Activated naive CD4-positive, alpha-beta T cell treated with anti-CD3 and anti-CD28 coated beads, Interleukin-2, amount 50 U/mL, for 24 hours (primary cell): Measurements from ENCODE around the gene CTTNBP2NL.
"Not testable (repeated sequence)": the region's sequence is repeated elsewhere in the genome, so short reads cannot be mapped to it uniquely, and the experiment has no call there.

Experiments
- H3K27ac Mint-ChIP-seq: one replicate; pipeline ENCODE4 v1.8.0; 2021; ENCODE audit warnings: mild to moderate bottlenecking, mixed read lengths
- H3K27me3 Mint-ChIP-seq: one replicate; pipeline ENCODE4 v1.8.0; 2021; ENCODE audit warnings: mixed read lengths
- H3K36me3 Mint-ChIP-seq: one replicate; pipeline ENCODE4 v1.8.0; 2021; ENCODE audit warnings: mixed read lengths
- H3K4me1 Mint-ChIP-seq: one replicate; pipeline ENCODE4 v1.8.0; 2021; ENCODE audit warnings: mixed read lengths
- H3K4me3 Mint-ChIP-seq: one replicate; pipeline ENCODE4 v1.8.0; 2021; ENCODE audit warnings: mild to moderate bottlenecking, mixed read lengths
- H3K9me3 Mint-ChIP-seq: one replicate; pipeline ENCODE4 v1.8.0; 2021; ENCODE audit warnings: mixed read lengths

The CTTNBP2NL gene

GRCh38 chr1:112396653-112397471 is 848 bp downstream of the CTTNBP2NL start:
- Mint-ChIP-seq H3K4me1 (peaks cover 24% of the 10 kb centered on the region), H3K27ac (peak overlapping the region; percentile 74), H3K4me3 (peak overlapping the region; percentile 90), H3K9me3 (no peaks in the 10 kb centered on the region), H3K36me3 (no peaks in the 10 kb centered on the region), H3K27me3 (peaks cover 7% of the 10 kb centered on the region)

DNA sequence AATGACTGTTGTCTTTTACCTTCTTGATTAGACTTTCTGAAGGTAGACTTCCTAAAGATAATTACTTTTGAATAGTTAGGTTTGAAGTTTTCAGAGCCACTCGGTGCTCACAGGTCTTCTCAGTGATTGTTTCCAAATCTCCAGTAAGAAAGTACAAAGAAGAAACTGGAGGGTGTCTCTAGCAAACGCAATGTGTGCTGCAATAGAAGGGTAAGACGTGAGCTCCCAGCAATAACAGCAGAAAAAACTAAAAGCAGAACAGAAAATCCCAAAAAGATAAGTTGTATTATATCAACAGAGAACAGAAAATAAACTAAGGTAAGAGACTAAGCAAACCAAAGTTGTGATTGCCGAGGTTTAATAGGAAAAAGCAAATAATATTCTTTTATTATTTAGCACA is 1.8 kb downstream of the CTTNBP2NL start:
- Mint-ChIP-seq H3K36me3 (no peaks in the 10 kb centered on the region), H3K9me3 (no peaks in the 10 kb centered on the region), H3K27me3 (peaks cover 5% of the 10 kb centered on the region), H3K4me3 (peak overlapping the region; percentile 90), H3K27ac (no peak overlapping the region), H3K4me1 (peaks cover 24% of the 10 kb centered on the region)

- Mint-ChIP-seq H3K36me3 (no peaks in the 10 kb centered on the region), H3K27me3 (peaks cover 2% of the 10 kb centered on the region), H3K27ac (no peak overlapping the region), H3K4me1 (peaks cover 21% of the 10 kb centered on the region), H3K4me3 (no peak overlapping the region), H3K9me3 (no peaks in the 10 kb centered on the region)
Measured at GRCh38 chr1:112399456-112399855, 3.4 kb downstream of the CTTNBP2NL start.

DNA sequence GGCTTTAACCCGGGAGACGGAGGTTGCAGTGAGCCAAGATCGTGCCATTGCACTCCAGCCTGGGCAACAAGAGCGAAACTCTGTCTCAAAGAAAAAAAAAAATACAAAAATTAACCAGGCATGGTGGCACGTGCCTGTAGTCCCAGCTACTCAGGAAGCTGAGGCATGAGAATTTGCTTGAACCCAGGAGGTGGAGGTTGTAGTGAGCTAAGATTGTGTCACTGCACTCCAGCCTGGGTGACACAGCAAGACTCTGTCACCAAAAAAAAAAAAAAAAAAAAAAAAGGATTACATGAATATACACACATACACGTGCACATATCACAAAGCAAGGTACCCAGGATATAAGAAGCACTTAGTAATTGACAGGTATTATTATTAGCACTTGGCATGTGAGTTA is 4.7 kb downstream of the CTTNBP2NL start:
- not testable (repeated sequence) for H3K36me3 Mint-ChIP-seq, H3K4me3 Mint-ChIP-seq, H3K27me3 Mint-ChIP-seq, H3K9me3 Mint-ChIP-seq, H3K27ac Mint-ChIP-seq
- H3K4me1 Mint-ChIP-seq: peaks cover 11% of the 10 kb centered on the region

DNA sequence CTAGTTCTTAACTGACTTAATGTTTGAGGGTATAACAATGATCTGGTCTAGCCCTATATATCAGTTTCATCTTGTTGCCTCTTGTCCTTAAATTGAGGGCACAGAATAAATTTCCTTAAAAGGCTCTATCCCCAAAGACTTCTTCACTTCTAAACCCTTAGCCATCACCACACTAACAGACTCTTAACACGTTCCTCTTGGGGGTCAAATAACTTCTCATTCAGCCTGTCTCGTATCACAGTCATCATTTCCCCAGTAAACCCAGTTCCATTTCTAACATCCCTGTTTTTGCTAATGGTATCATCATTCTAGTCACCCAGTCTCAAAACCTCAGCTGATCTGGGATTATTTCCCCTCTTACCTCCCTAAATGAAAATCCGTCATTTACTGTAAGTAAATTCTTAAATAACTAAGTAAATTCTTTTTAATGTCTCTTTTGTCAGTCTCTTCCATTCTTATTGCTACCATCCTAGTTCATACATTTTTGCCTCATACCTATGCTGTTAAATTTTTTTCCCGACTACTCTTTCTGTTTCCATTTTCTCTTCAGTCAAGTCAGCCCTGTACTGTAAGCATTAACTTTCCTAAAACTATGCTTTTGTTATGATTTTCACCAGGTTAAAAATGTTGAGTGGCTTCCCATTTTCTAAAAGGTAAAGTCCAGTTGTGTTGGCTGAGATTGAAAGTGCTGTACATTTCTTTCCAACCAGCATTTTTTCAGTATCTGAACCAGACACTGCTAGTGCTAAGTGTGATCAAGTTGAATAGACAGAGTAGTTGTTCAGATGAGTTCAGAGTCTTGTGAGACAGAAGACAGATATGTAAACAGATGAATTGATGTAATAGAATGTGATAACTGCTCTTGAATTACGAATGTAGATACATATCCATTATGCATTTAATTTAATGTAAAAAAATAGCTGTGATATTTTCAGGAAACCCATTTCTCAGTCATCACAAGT is 6.9 kb downstream of the CTTNBP2NL start:
- no peaks in the 10 kb centered on the region for H3K36me3 Mint-ChIP-seq
- H3K9me3 Mint-ChIP-seq: no peaks in the 10 kb centered on the region
- no peaks in the 10 kb centered on the region for H3K27me3 Mint-ChIP-seq
- H3K4me1 Mint-ChIP-seq: no peaks in the 10 kb centered on the region
- no peak overlapping the region for H3K27ac Mint-ChIP-seq
- no peak overlapping the region for H3K4me3 Mint-ChIP-seq

DNA sequence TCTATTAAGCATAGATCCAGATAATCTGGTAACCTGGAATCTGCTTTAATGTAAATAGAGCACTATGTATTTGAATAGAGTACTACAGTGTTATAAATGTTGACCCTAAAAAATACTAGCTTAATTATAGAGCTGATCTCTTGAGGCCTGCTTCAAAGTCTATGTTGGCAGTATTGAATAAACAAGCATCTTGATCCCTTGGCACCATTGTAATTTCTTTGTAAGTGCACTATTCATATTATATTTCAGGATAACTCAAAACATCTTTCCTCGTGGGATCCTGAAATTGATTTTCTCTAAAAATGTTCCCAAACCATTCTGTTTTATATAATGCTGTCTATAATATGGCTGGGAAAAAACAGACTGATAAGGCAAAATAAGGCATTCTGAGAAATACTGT is 10.8 kb downstream of the CTTNBP2NL start:
- H3K36me3 Mint-ChIP-seq: no peaks in the 10 kb centered on the region
- no peak overlapping the region for H3K4me3 Mint-ChIP-seq
- H3K27ac Mint-ChIP-seq: no peak overlapping the region
- no peaks in the 10 kb centered on the region for H3K4me1 Mint-ChIP-seq
- H3K27me3 Mint-ChIP-seq: no peaks in the 10 kb centered on the region
- H3K9me3 Mint-ChIP-seq: no peaks in the 10 kb centered on the region

DNA sequence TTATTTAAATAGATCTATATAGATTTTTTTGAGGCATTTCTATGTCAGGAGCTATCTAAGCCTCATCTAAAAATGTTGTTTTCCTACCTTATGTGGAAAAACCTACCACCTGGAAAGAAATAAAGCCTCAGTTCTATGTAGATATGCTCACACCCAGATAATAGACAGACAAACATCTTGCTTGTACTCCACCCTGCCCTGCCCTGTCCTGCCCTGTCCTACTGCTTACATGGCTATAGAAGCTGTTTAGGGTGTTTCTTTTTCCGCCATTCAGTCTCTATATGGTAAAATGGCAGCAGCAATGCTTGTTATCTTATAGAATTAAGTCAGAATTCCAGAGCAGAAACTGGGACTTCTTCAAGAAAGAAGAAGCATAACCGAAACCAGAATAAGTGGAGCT is 13.4 kb downstream of the CTTNBP2NL start:
- H3K4me3 Mint-ChIP-seq: no peak overlapping the region
- H3K9me3 Mint-ChIP-seq: no peaks in the 10 kb centered on the region
- no peak overlapping the region for H3K27ac Mint-ChIP-seq
- no peaks in the 10 kb centered on the region for H3K27me3 Mint-ChIP-seq
- no peaks in the 10 kb centered on the region for H3K4me1 Mint-ChIP-seq
- H3K36me3 Mint-ChIP-seq: no peaks in the 10 kb centered on the region

- Mint-ChIP-seq H3K36me3 (no peaks in the 10 kb centered on the region), H3K27ac (no peak overlapping the region), H3K4me3 (no peak overlapping the region), H3K9me3 (no peaks in the 10 kb centered on the region), H3K27me3 (no peaks in the 10 kb centered on the region), H3K4me1 (no peaks in the 10 kb centered on the region)
Measured at GRCh38 chr1:112410673-112411072, 14.7 kb downstream of the CTTNBP2NL start.

- H3K4me3 Mint-ChIP-seq: no peak overlapping the region
- peaks cover 1% of the 10 kb centered on the region for H3K27me3 Mint-ChIP-seq
- H3K27ac Mint-ChIP-seq: no peak overlapping the region
- H3K9me3 Mint-ChIP-seq: no peaks in the 10 kb centered on the region
- no peaks in the 10 kb centered on the region for H3K36me3 Mint-ChIP-seq
- H3K4me1 Mint-ChIP-seq: no peaks in the 10 kb centered on the region
Measured at GRCh38 chr1:112417271-112417670, 21.3 kb downstream of the CTTNBP2NL start.

GRCh38 chr1:112418099-112418892 is 22.3 kb downstream of the CTTNBP2NL start:
- no peaks in the 10 kb centered on the region for H3K36me3 Mint-ChIP-seq
- no peaks in the 10 kb centered on the region for H3K4me1 Mint-ChIP-seq
- peaks cover 1% of the 10 kb centered on the region for H3K27me3 Mint-ChIP-seq
- H3K27ac Mint-ChIP-seq: no peak overlapping the region
- no peaks in the 10 kb centered on the region for H3K9me3 Mint-ChIP-seq
- H3K4me3 Mint-ChIP-seq: no peak overlapping the region

DNA sequence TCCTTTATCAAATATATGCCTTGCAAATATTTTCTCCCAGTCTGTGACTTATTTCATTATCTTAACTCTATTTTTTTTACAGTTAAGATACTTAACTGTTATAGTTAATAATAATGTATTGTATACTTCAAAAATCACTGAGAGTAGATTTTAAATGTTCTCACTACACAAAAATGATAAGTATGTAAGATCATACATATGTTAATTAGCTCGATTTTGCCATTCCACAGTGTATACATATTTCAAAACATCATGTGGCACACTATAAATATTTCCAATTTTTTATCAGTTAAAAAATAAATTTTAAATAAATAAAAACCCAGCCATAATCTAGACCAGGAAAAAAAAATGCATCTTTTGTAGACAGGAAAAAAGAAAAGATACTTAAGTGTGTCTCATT is 27.2 kb downstream of the CTTNBP2NL start:
- Mint-ChIP-seq H3K4me3 (no peak overlapping the region), H3K36me3 (no peaks in the 10 kb centered on the region), H3K9me3 (no peaks in the 10 kb centered on the region), H3K4me1 (no peaks in the 10 kb centered on the region), H3K27me3 (no peaks in the 10 kb centered on the region), H3K27ac (no peak overlapping the region)

GRCh38 chr1:112423666-112424065 is 27.7 kb downstream of the CTTNBP2NL start:
- not testable (repeated sequence) for H3K4me3 Mint-ChIP-seq, H3K27me3 Mint-ChIP-seq, H3K4me1 Mint-ChIP-seq, H3K36me3 Mint-ChIP-seq, H3K9me3 Mint-ChIP-seq, H3K27ac Mint-ChIP-seq

- Mint-ChIP-seq H3K4me3 (no peak overlapping the region), H3K9me3 (no peaks in the 10 kb centered on the region), H3K4me1 (no peaks in the 10 kb centered on the region), H3K27me3 (peaks cover 5% of the 10 kb centered on the region), H3K36me3 (no peaks in the 10 kb centered on the region), H3K27ac (no peak overlapping the region)
Measured at GRCh38 chr1:112429749-112430148, 33.7 kb downstream of the CTTNBP2NL start.

DNA sequence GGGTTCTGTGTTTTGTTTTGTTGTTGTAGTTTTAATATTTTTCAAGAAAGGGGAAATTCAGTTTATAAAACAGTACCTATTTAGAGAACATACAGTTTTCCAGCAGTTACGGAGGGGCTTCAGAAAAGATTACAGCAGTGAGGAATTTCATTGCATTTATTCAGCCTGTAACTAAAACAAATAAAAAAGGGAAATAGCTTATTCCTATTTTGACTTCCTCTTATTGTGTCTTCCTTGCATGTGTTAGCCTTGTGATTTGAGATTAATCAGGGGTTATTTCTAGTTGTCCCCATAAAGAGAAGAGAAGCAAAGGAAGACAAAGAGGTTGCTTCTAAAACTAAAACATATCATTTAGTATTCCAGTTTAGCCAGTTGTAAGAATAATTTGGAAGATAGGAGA is 35.0 kb downstream of the CTTNBP2NL start:
- H3K27ac Mint-ChIP-seq: no peak overlapping the region
- H3K4me1 Mint-ChIP-seq: no peaks in the 10 kb centered on the region
- H3K9me3 Mint-ChIP-seq: no peaks in the 10 kb centered on the region
- H3K4me3 Mint-ChIP-seq: no peak overlapping the region
- H3K27me3 Mint-ChIP-seq: peaks cover 5% of the 10 kb centered on the region
- no peaks in the 10 kb centered on the region for H3K36me3 Mint-ChIP-seq

- H3K4me1 Mint-ChIP-seq: no peaks in the 10 kb centered on the region
- H3K27me3 Mint-ChIP-seq: peaks cover 9% of the 10 kb centered on the region
- no peaks in the 10 kb centered on the region for H3K9me3 Mint-ChIP-seq
- no peak overlapping the region for H3K27ac Mint-ChIP-seq
- H3K4me3 Mint-ChIP-seq: no peak overlapping the region
- H3K36me3 Mint-ChIP-seq: no peaks in the 10 kb centered on the region
Measured at GRCh38 chr1:112435448-112435847, 39.4 kb downstream of the CTTNBP2NL start.
